HEK293T (cell line): Measurements from ENCODE around the gene MFRP.
A peak's percentile ranks its signal among the peaks of the same experiment; 100 is the strongest.

Experiments used
- CTCF ChIA-PET: fragments of 350-600 bp; formaldehyde crosslinking; extraction: SDS; loops from one replicate; lab custom pipeline; 2021; ENCODE audit warnings: antibody characterized with exemption, inconsistent platforms; lab: Yijun Ruan, JAX
- POLR2A ChIA-PET: fragments of 350-600 bp; formaldehyde crosslinking; extraction: SDS; loops from one replicate; lab custom pipeline; 2020; ENCODE audit warnings: antibody characterized with exemption, inconsistent platforms; lab: Yijun Ruan, JAX
- DNase-seq: peaks from one replicate; pipeline ENCODE4 v3.0.0; 2012; ENCODE audit warnings: mixed read lengths; ENCODE audit errors: extremely low spot score
- ARNT ChIP-seq: fragments of 450-650 bp; IDR thresholded peaks from 2 replicates; pipeline ENCODE4 v1.6.1; 2017; ENCODE audit warnings: mild to moderate bottlenecking
- BHLHE40 ChIP-seq: fragments of 450-650 bp; IDR thresholded peaks from 2 replicates; pipeline ENCODE4 v1.6.1; 2016; ENCODE audit warnings: mild to moderate bottlenecking, moderate library complexity, borderline replicate concordance
- CTBP1 ChIP-seq: fragments of 450-650 bp; IDR thresholded peaks from 2 replicates; pipeline ENCODE4 v1.6.1; 2016; ENCODE audit warnings: borderline replicate concordance
- ELF4 ChIP-seq: fragments of 450-650 bp; IDR thresholded peaks from 2 replicates; pipeline ENCODE4 v1.6.1; 2017; ENCODE audit warnings: antibody characterized with exemption
- FOXA1 ChIP-seq: fragments of 450-650 bp; IDR thresholded peaks from 2 replicates; pipeline ENCODE4 v1.6.1; 2016; ENCODE audit warnings: mild to moderate bottlenecking
- FOXK2 ChIP-seq: fragments of 450-650 bp; IDR thresholded peaks from 2 replicates; pipeline ENCODE4 v1.6.1; 2016; ENCODE audit warnings: mild to moderate bottlenecking
- FOXM1 ChIP-seq: fragments of 450-650 bp; IDR thresholded peaks from 2 replicates; pipeline ENCODE4 v1.6.1; 2017; ENCODE audit warnings: mild to moderate bottlenecking, borderline replicate concordance
- HDGF ChIP-seq: fragments of 450-650 bp; IDR thresholded peaks from 2 replicates; pipeline ENCODE4 v1.6.1; 2017; ENCODE audit warnings: antibody characterized with exemption, borderline replicate concordance
- L3MBTL2 ChIP-seq: fragments of 450-650 bp; conservative IDR thresholded peaks from 2 replicates; pipeline ENCODE4 v1.6.1; 2016; ENCODE audit warnings: mild to moderate bottlenecking
- LEF1 ChIP-seq: fragments of 450-650 bp; IDR thresholded peaks from 2 replicates; pipeline ENCODE4 v1.6.1; 2017; ENCODE audit warnings: mild to moderate bottlenecking, borderline replicate concordance
- NFRKB ChIP-seq: fragments of 450-650 bp; IDR thresholded peaks from 2 replicates; pipeline ENCODE4 v1.6.1; 2016; ENCODE audit warnings: mild to moderate bottlenecking, moderate library complexity
- PKNOX1 ChIP-seq: fragments of 450-650 bp; IDR thresholded peaks from 2 replicates; pipeline ENCODE4 v1.6.1; 2016
- SP1 ChIP-seq: fragments of 450-650 bp; IDR thresholded peaks from 2 replicates; pipeline ENCODE4 v1.6.1; 2017
- SUZ12 ChIP-seq: fragments of 450-650 bp; IDR thresholded peaks from 2 replicates; pipeline ENCODE4 v1.6.1; 2016; ENCODE audit warnings: mild to moderate bottlenecking
- TARDBP ChIP-seq: fragments of 450-650 bp; IDR thresholded peaks from 2 replicates; pipeline ENCODE4 v1.6.1; 2016
- ZNF384 ChIP-seq: fragments of 450-650 bp; IDR thresholded peaks from 2 replicates; pipeline ENCODE4 v1.6.1; 2016

The MFRP gene

GRCh38 chr11:119316729-119317591 is 29.5 kb downstream of the MFRP start, which contains the start of gene MCAM:
TSS of gene MCAM (minus strand) at chr11:119317130. CDS start at chr11:119317101, 29 bp downstream.
- ChIA-PET POLR2A (interaction anchor here (0.8 to 3.7 kb wide), 13 partner anchors 9 to 266 kb away, joined by 3 to 17 read pairs (median 3); partner anchors contain the start of genes CBL, DPAGT1 and RNF26), CTCF (interaction anchor here (0.6 to 1.3 kb wide), 3 partner anchors 23 to 157 kb away, joined by 3 read pairs; no protein-coding TSS in a partner anchor)
- TF ChIP-seq BHLHE40 = no peak
- TF ChIP-seq ELF4 = no peak
- TF ChIP-seq CTBP1 = no peak
- TF ChIP-seq FOXA1 = no peak
- TF ChIP-seq L3MBTL2 = peak; percentile 56
- DNase-seq = peak; percentile 72

GRCh38 chr11:119316016-119316728 is 30.3 kb downstream of the MFRP start:
- no peak for DNase-seq
- TF ChIP-seq FOXA1 (no peak), FOXM1 (no peak), SP1 (no peak), FOXK2 (no peak), LEF1 (no peak)
- ChIA-PET CTCF (interaction anchor here (0.6 to 1.3 kb wide), 2 partner anchors 22 to 24 kb away, joined by 3 to 4 read pairs; no protein-coding TSS in a partner anchor), POLR2A (interaction anchor here (1.1 to 3.7 kb wide), 6 partner anchors 10 to 214 kb away, joined by 3 to 17 read pairs (median 7); partner anchors contain the start of genes CBL, DPAGT1 and RNF26)

- ChIA-PET CTCF (interaction anchor here (0.6 to 1.1 kb wide), 3 partner anchors 23 to 406 kb away, joined by 3 to 4 read pairs (median 3); no protein-coding TSS in a partner anchor), POLR2A (interaction anchor here (1.1 kb wide), 1 partner anchor 9 kb away, joined by 3 read pairs; no protein-coding TSS in a partner anchor)
- DNase-seq = no peak
- no peak for TF ChIP-seq FOXA1
- TF ChIP-seq CTBP1 = no peak
- TF ChIP-seq ZNF384 = no peak
- TF ChIP-seq BHLHE40 = no peak
- no peak for TF ChIP-seq FOXM1
- TF ChIP-seq SP1 = no peak
- no peak for TF ChIP-seq L3MBTL2
- no peak for TF ChIP-seq SUZ12
- TF ChIP-seq TARDBP = no peak
- no peak for TF ChIP-seq HDGF
- TF ChIP-seq PKNOX1 = no peak
- no peak for TF ChIP-seq FOXK2
- TF ChIP-seq LEF1 = no peak
- TF ChIP-seq ELF4 = no peak
- no peak for TF ChIP-seq NFRKB
- TF ChIP-seq ARNT = no peak
Measured at GRCh38 chr11:119315131-119316015, 31.1 kb downstream of the MFRP start.

GRCh38 chr11:119314726-119315125 is 31.8 kb downstream of the MFRP start:
- POLR2A ChIA-PET = no interaction called here

More at GRCh38 chr11:119314726-119315125, 31.8 kb downstream of the MFRP start:
- no peak for DNase-seq
- TF ChIP-seq SP1 (no peak), CTBP1 (no peak), NFRKB (no peak), ARNT (no peak), TARDBP (no peak), BHLHE40 (no peak), ZNF384 (no peak), HDGF (no peak), ELF4 (no peak), SUZ12 (no peak), LEF1 (no peak), FOXA1 (no peak), L3MBTL2 (no peak), FOXM1 (no peak), PKNOX1 (no peak), FOXK2 (no peak)
- CTCF ChIA-PET = interaction anchor here (0.6 to 1.1 kb wide), 2 partner anchors 59 to 406 kb away, joined by 3 read pairs; no protein-coding TSS in a partner anchor
